HCT116 (cell line): ENCODE data around the gene CLPTM1L. TPM values are rescaled to one million over a fixed set of nuclear protein-coding genes. Genes with fewer than 3 reads are reported as not detected.

Source experiments
- ATAC-seq: fragments of 200-7000 bp; cut with Tn5 transposase; 2 replicates; pipeline ENCODE4 v1.9.1; 2020; ENCODE audit warnings: mild to moderate bottlenecking, moderate library complexity
- BruUV-seq: library from RNA; stranded (reverse); fragments of 400-500 nt; replicated peaks from 2 replicates; lab custom pipeline; 2021; lab: Mats Ljungman, UMichigan
- CTCF ChIA-PET: fragments of 300-600 bp; sonication (Branson Sonifier 250); formaldehyde crosslinking; loops from one replicate; lab custom pipeline; 2021; ENCODE audit warnings: antibody characterized with exemption; lab: Charles Lee
- POLR2A ChIA-PET: fragments of 300-600, 350-600 bp; sonication (Branson Sonifier 250); formaldehyde crosslinking; loops from one replicate; lab custom pipeline; 2021; ENCODE audit warnings: antibody characterized with exemption; lab: Charles Lee
- RAD21 ChIA-PET, 2 experiments: fragments of 300-600 bp; sonication (Branson Sonifier 250); formaldehyde crosslinking; loops; one replicate each; lab custom pipeline; 2023; ENCODE audit warnings: low total read pairs in 2 of 2; ENCODE audit not compliant: uncharacterized antibody in 2 of 2, unreplicated experiment in 2 of 2, low non-redundant PET in 1 of 2; lab: Charles Lee
- DNase-seq: peaks from one replicate; pipeline ENCODE4 v3.0.0-alpha.2; 2010; ENCODE audit warnings: low read depth, low spot score
- H2AFZ ChIP-seq: fragments of 200-600 bp; shearing (Covaris generic), sonication (generic); 2 replicates; pipeline ENCODE4 v1.6.1; 2017; ENCODE audit warnings: low read depth, mixed run types, mixed read lengths, antibody characterized with exemption, low read length; ENCODE audit not compliant: poor library complexity, severe bottlenecking
- H3K27ac ChIP-seq: 2 replicates; pipeline ENCODE4 v1.5.1; 2012; ENCODE audit warnings: low read depth, low read length
- H3K27me3 ChIP-seq: fragments of 200-600 bp; sonication (generic); 2 replicates; pipeline ENCODE4 v1.6.1; 2016; ENCODE audit warnings: mixed run types, low read length, mixed read lengths; ENCODE audit not compliant: insufficient read depth
- H3K36me3 ChIP-seq, 2 experiments: fragments of 200-500 bp in 1 of 2; fragments of 200-600 bp in 1 of 2; sonication (Bioruptor generic) in 1 of 2; sonication (generic) in 1 of 2; 2 replicates each; pipeline versions ENCODE4 v1.5.1 to v1.6.1; 2014 to 2016; ENCODE audit warnings: low read length in 2 of 2, inconsistent platforms in 1 of 2, mixed read lengths in 1 of 2, mixed run types in 1 of 2; ENCODE audit not compliant: insufficient read depth in 2 of 2, control insufficient read depth in 1 of 2
- H3K4me1 ChIP-seq, 2 experiments: fragments of 200-600 bp in 1 of 2; sonication (generic) in 1 of 2; 2 replicates each; pipeline versions ENCODE4 v1.5.1 to v1.6.1; 2012 to 2017; ENCODE audit warnings: low read length in 2 of 2, inconsistent platforms in 1 of 2, mild to moderate bottlenecking in 1 of 2, mixed read lengths in 1 of 2, mixed run types in 1 of 2, moderate library complexity in 1 of 2; ENCODE audit not compliant: insufficient read depth in 2 of 2, control insufficient read depth in 1 of 2
- H3K4me2 ChIP-seq: fragments of 200-600 bp; sonication (generic); 2 replicates; pipeline ENCODE4 v1.6.1; 2017; ENCODE audit warnings: mixed run types, low read length, mixed read lengths
- H3K4me3 ChIP-seq, 2 experiments: fragments of 200-600 bp in 1 of 2; sonication (generic) in 1 of 2; replicated peaks in 1 of 2; 2 replicates each; pipeline ENCODE4 v1.5.1; 2011 to 2016; ENCODE audit warnings: low read length in 2 of 2, control low read depth in 1 of 2, low read depth in 1 of 2, mild to moderate bottlenecking in 1 of 2, mixed read lengths in 1 of 2, mixed run types in 1 of 2
- H3K79me2 ChIP-seq: fragments of 200-600 bp; sonication (generic); 2 replicates; pipeline ENCODE4 v1.6.1; 2017; ENCODE audit warnings: mild to moderate bottlenecking, mixed run types, low read length, moderate library complexity, mixed read lengths; ENCODE audit not compliant: insufficient read depth
- H3K9ac ChIP-seq: fragments of 200-600 bp; sonication (generic); 2 replicates; pipeline ENCODE4 v1.6.1; 2016; ENCODE audit warnings: low read length, mixed read lengths
- H3K9me2 ChIP-seq: fragments of 200-600 bp; sonication (generic), shearing (Covaris generic); 2 replicates; pipeline ENCODE4 v1.6.1; 2017; ENCODE audit warnings: mixed run types, mild to moderate bottlenecking, moderate library complexity; ENCODE audit not compliant: insufficient read depth
- H3K9me3 ChIP-seq, 2 experiments: fragments of 200-500 bp in 1 of 2; fragments of 200-600 bp in 1 of 2; sonication (Bioruptor generic) in 1 of 2; sonication (generic) in 1 of 2; 2 replicates each; pipeline ENCODE4 v1.6.1; 2014 to 2017; ENCODE audit warnings: low read length in 2 of 2, mixed read lengths in 2 of 2, inconsistent platforms in 1 of 2, low read depth in 1 of 2, mild to moderate bottlenecking in 1 of 2, mixed run types in 1 of 2, moderate library complexity in 1 of 2; ENCODE audit not compliant: control insufficient read depth in 1 of 2, insufficient read depth in 1 of 2
- H4K20me1 ChIP-seq: fragments of 200-600 bp; sonication (generic), shearing (Covaris generic); 2 replicates; pipeline ENCODE4 v1.6.1; 2017; ENCODE audit warnings: mixed run types, mild to moderate bottlenecking, moderate library complexity; ENCODE audit not compliant: insufficient read depth
- CEBPB ChIP-seq: IDR thresholded peaks from 2 replicates; pipeline ENCODE4 v1.6.1; 2012; ENCODE audit warnings: low read depth
- EGR1 ChIP-seq: IDR thresholded peaks from 2 replicates; pipeline ENCODE4 v1.6.1; 2012; ENCODE audit warnings: low read depth
- ELF1 ChIP-seq: IDR thresholded peaks from 2 replicates; pipeline ENCODE4 v1.6.1; 2012; ENCODE audit warnings: low read depth, borderline replicate concordance
- EZH2 ChIP-seq: fragments of 200-600 bp; sonication (generic); IDR thresholded peaks from 2 replicates; pipeline ENCODE4 v1.6.1; 2017; ENCODE audit warnings: antibody characterized with exemption, mixed run types
- EZH2phosphoT487 ChIP-seq: fragments of 200-600 bp; IDR thresholded peaks from 2 replicates; pipeline ENCODE4 v1.6.1; 2018; ENCODE audit warnings: antibody characterized with exemption, borderline replicate concordance
- JUND ChIP-seq: IDR thresholded peaks from 2 replicates; pipeline ENCODE4 v1.6.1; 2012
- MAX ChIP-seq: IDR thresholded peaks from 2 replicates; pipeline ENCODE4 v1.6.1; 2012
- POLR2A ChIP-seq: IDR thresholded peaks from 2 replicates; pipeline ENCODE4 v1.7.0; 2011; ENCODE audit warnings: borderline replicate concordance; ENCODE audit not compliant: insufficient read depth, insufficient read length; ENCODE audit errors: extremely low read depth
- POLR2AphosphoS5 ChIP-seq: IDR thresholded peaks from 2 replicates; pipeline ENCODE4 v1.6.1; 2011; ENCODE audit warnings: mild to moderate bottlenecking, low read depth, low read length, moderate library complexity
- RAD21 ChIP-seq: IDR thresholded peaks from 2 replicates; pipeline ENCODE4 v1.6.1; 2012; ENCODE audit warnings: low read depth, mild to moderate bottlenecking
- SP1 ChIP-seq: IDR thresholded peaks from 2 replicates; pipeline ENCODE4 v1.6.1; 2012; ENCODE audit warnings: low read depth
- SRF ChIP-seq: IDR thresholded peaks from 2 replicates; pipeline ENCODE4 v1.6.1; 2012; ENCODE audit warnings: low read depth
- ZBTB33 ChIP-seq: IDR thresholded peaks from 2 replicates; pipeline ENCODE4 v1.6.1; 2011; ENCODE audit warnings: mild to moderate bottlenecking, low read length, moderate library complexity; ENCODE audit not compliant: insufficient replicate concordance; ENCODE audit errors: extremely low read depth
- ZNF274 ChIP-seq: fragments of 200-500 bp; sonication (Bioruptor generic); IDR thresholded peaks from 2 replicates; pipeline ENCODE4 v1.6.1; 2014; ENCODE audit warnings: mild to moderate bottlenecking, low read depth, low read length, inconsistent platforms
- intact Hi-C: fragments of 100-400 bp; cut with micrococcal nuclease; formaldehyde crosslinking; loops from 2 replicates; pipeline ENCODE4 v1.10.0; 2022
- total RNA-seq: library from RNA; stranded (reverse); gene quantifications from one replicate; pipeline ENCODE4 v1.2.1, GENCODE V29; 2021; ENCODE audit not compliant: unreplicated experiment

CLPTM1L gene
- total RNA-seq, 1 experiment from 2014 or later: 98.4 TPM

DNA sequence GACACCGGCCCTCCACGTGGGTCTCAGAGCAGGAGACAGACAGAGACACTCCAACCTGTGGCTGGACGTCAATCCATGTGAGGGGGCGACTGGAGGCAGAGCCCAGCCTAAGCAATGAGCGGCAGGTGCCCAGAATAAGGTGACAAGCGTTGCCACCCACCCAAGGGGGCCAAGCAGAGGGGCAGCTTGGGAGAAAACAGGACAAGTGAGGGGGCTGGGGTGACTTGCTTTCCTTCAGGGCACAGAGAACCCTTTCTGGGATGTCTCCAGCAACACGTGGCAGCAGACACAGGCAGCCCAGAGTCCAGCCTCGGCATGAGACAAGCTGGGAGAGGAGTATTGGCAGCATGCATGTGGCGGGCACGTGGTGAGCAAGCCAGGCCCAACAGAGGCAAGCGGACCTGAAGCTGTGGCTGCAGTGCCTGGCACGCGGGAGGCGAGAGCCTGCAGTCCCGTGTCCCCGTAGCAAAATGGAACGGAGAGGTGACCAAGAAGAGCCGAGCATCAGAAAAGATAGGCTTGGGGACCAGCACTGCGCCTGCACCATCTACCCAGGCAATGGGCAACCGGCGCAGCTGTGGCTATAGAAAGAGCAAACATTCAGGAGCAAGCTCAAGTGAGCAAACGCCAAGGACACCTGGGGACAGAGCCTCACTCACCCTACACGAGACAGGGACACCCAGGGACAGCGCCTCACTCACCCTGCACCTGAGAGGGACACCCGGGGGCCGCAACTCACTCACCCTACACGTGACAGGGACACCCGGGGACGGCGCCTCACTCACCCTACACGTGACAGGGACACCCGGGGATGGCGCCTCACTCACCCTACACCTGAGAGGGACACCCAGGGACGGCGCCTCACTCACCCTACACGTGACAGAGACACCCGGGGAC is 56.2 kb downstream of the CLPTM1L start:
- DNase-seq (no peak), ATAC-seq (no peak)
- ChIA-PET POLR2A (no interaction called here), CTCF (no interaction called here), RAD21 (no interaction called here)
- H3K9me3 ChIP-seq: no peaks in the 10 kb centered on the region
- H4K20me1 ChIP-seq: no peaks in the 10 kb centered on the region
- no peak overlapping the region for H3K4me3 ChIP-seq
- H3K9ac ChIP-seq: no peak overlapping the region
- no peaks in the 10 kb centered on the region for H3K36me3 ChIP-seq
- H2AFZ ChIP-seq: no peak overlapping the region
- no peak overlapping the region for H3K4me2 ChIP-seq
- intact Hi-C loops: no loop called here
- BruUV-seq: no TSS peak
- no peak for TF ChIP-seq JUND
- TF ChIP-seq EZH2: no peak
- TF ChIP-seq EZH2phosphoT487: no peak
- no peak for TF ChIP-seq POLR2A
- no peak for TF ChIP-seq CEBPB
- TF ChIP-seq SP1: no peak
- no peak for TF ChIP-seq ELF1
- TF ChIP-seq EGR1: no peak
- no peak for TF ChIP-seq RAD21
- TF ChIP-seq MAX: no peak
- no peak for TF ChIP-seq ZNF274
- TF ChIP-seq ZBTB33: no peak
- no peak for TF ChIP-seq POLR2AphosphoS5
- TF ChIP-seq SRF: no peak
- H3K4me1 ChIP-seq: no peaks in the 10 kb centered on the region
- no peaks in the 10 kb centered on the region for H3K27me3 ChIP-seq
- H3K27ac ChIP-seq: no peak overlapping the region
- 0 out of 2 replicates have a peak, but pooled peaks cover 4% of the 10 kb centered on the region for H3K79me2 ChIP-seq
- no peaks in the 10 kb centered on the region for H3K9me2 ChIP-seq
